ENCODE results near the gene KCNQ1.

- no peak for TF ChIP-seq POLR2A (IDR thresholded peaks at IDR 0.05)
- TF ChIP-seq, protein P1, sequence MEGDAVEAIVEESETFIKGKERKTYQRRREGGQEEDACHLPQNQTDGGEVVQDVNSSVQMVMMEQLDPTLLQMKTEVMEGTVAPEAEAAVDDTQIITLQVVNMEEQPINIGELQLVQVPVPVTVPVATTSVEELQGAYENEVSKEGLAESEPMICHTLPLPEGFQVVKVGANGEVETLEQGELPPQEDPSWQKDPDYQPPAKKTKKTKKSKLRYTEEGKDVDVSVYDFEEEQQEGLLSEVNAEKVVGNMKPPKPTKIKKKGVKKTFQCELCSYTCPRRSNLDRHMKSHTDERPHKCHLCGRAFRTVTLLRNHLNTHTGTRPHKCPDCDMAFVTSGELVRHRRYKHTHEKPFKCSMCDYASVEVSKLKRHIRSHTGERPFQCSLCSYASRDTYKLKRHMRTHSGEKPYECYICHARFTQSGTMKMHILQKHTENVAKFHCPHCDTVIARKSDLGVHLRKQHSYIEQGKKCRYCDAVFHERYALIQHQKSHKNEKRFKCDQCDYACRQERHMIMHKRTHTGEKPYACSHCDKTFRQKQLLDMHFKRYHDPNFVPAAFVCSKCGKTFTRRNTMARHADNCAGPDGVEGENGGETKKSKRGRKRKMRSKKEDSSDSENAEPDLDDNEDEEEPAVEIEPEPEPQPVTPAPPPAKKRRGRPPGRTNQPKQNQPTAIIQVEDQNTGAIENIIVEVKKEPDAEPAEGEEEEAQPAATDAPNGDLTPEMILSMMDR (IDR thresholded peaks at IDR 0.05) = no peak
Measured at GRCh38 chr11:2477936-2478335, 33.1 kb downstream of the KCNQ1 start.

Data from body of pancreas (tissue), 4 donors.